Mesothelial cell of epicardium (in vitro differentiated cells): Measurements from ENCODE around the gene DYNC1H1. TPM values are rescaled to one million over a fixed set of nuclear protein-coding genes. Genes with fewer than 3 reads are reported as not detected.

Experiments used
- DNase-seq, 2 experiments: peaks; one replicate each; pipeline ENCODE4 v3.0.0; 2021; ENCODE audit warnings: low spot score in 2 of 2; ENCODE audit not compliant: unreplicated experiment in 2 of 2
- H3K27ac Mint-ChIP-seq: 2 replicates; pipeline ENCODE4 v1.8.0; 2021; ENCODE audit warnings: mixed read lengths
- H3K27me3 Mint-ChIP-seq: 2 replicates; pipeline ENCODE4 v1.8.0; 2021; ENCODE audit warnings: low read depth, mixed read lengths
- H3K36me3 Mint-ChIP-seq: 2 replicates; pipeline ENCODE4 v1.8.0; 2021; ENCODE audit warnings: mixed read lengths
- H3K4me1 Mint-ChIP-seq: 2 replicates; pipeline ENCODE4 v1.8.0; 2021; ENCODE audit warnings: mixed read lengths
- H3K4me3 Mint-ChIP-seq: 2 replicates; pipeline ENCODE4 v1.8.0; 2021; ENCODE audit warnings: mild to moderate bottlenecking, moderate library complexity, mixed read lengths
- H3K9me3 Mint-ChIP-seq: 2 replicates; pipeline ENCODE4 v1.8.0; 2021; ENCODE audit warnings: mixed read lengths
- total RNA-seq: library from RNA; stranded (reverse); gene quantifications from 3 replicates; pipeline ENCODE4 v1.2.1, GENCODE V29; 2021
- TF ChIP-seq, protein P1 (sequence below): fragments of 200-600 bp; sonication (generic); IDR thresholded peaks from one replicate; pipeline ENCODE4 v1.5.0; 2021; ENCODE audit warnings: antibody characterized with exemption; ENCODE audit not compliant: unreplicated experiment

The DYNC1H1 gene
- total RNA-seq, 1 donor from 2014 or later: 515 TPM

DNA sequence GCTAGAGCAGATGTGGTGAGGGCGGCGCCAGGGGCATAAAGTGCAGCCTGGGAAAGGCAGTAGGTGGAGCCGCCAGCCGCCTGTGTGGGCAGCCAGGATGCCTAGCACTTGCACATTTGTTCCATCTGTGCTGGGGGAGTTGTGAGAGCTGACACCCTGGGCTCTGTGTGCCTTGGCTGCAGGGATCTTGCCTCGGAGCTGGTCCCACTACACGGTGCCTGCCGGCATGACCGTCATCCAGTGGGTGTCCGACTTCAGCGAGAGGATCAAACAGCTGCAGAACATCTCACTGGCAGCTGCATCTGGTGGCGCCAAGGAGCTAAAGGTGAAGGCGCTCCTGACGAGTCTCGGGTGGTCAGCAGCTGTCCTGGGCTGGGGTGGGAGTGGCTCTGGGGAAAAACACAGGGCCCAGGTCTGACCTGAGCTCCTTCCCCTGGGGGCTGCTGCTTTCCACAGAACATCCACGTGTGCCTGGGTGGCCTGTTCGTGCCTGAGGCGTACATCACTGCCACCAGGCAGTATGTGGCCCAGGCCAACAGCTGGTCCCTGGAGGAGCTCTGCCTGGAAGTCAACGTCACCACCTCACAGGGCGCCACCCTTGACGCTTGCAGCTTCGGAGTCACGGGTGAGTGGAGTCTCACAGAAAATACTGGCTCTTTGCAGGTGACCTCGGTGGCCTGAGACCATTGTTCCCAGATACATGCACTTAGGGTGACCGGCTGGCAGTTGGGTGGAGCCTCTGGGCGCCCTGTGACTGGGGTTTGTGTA, 85.1 kb downstream of the DYNC1H1 start:
- no peaks in the 10 kb centered on the region for H3K4me1 Mint-ChIP-seq
- TF ChIP-seq, protein P1, sequence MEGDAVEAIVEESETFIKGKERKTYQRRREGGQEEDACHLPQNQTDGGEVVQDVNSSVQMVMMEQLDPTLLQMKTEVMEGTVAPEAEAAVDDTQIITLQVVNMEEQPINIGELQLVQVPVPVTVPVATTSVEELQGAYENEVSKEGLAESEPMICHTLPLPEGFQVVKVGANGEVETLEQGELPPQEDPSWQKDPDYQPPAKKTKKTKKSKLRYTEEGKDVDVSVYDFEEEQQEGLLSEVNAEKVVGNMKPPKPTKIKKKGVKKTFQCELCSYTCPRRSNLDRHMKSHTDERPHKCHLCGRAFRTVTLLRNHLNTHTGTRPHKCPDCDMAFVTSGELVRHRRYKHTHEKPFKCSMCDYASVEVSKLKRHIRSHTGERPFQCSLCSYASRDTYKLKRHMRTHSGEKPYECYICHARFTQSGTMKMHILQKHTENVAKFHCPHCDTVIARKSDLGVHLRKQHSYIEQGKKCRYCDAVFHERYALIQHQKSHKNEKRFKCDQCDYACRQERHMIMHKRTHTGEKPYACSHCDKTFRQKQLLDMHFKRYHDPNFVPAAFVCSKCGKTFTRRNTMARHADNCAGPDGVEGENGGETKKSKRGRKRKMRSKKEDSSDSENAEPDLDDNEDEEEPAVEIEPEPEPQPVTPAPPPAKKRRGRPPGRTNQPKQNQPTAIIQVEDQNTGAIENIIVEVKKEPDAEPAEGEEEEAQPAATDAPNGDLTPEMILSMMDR: no peak
- H3K36me3 Mint-ChIP-seq: peaks cover 26% of the 10 kb centered on the region
- no peak overlapping the region for H3K4me3 Mint-ChIP-seq
- H3K27me3 Mint-ChIP-seq: no peaks in the 10 kb centered on the region
- no peak for DNase-seq
- no peak overlapping the region for H3K27ac Mint-ChIP-seq
- no peaks in the 10 kb centered on the region for H3K9me3 Mint-ChIP-seq

DNA sequence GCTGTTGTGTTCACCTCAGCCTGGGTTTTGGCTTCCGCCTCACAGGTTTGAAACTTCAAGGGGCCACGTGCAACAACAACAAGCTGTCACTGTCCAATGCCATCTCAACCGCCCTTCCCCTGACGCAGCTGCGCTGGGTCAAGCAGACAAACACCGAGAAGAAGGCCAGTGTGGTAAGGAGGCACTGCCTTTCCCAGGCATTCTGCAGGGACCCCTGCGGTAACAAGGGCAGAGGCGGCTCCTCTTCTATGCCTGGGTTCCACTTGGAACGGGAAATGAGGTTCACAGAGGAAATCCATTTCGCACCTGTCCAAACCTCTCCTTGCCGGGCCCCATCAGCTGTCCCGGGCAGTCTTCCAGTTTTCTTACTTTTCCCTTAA, 85.6 kb downstream of the DYNC1H1 start:
- TF ChIP-seq, protein P1: no peak
- DNase-seq: no peak
- Mint-ChIP-seq H3K9me3 (no peaks in the 10 kb centered on the region), H3K4me1 (peaks cover under 1% of the 10 kb centered on the region), H3K36me3 (peaks cover 25% of the 10 kb centered on the region), H3K27ac (no peak overlapping the region), H3K4me3 (no peak overlapping the region), H3K27me3 (no peaks in the 10 kb centered on the region)

DNA sequence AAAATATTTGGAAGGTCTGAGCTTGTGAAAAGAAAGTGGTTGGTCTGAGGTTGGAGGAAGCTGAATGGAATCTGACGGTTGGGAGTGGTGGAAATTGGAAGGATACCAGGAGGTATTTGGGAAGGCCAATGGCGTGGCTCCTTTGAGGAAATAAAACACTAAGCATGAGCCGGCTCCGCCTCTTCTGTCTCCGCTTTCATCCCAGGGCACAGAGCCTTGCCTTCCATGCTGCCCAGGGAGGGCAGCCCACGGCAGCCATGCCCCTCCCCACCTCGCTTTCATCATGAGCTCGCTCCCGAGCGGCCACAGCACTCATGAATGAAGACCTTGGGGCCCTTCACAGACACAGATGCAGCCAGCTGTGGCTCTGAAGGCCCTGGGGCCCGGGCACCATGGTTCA, 86.3 kb downstream of the DYNC1H1 start:
- no peak for DNase-seq
- H3K36me3 Mint-ChIP-seq: peaks cover 31% of the 10 kb centered on the region
- no peak overlapping the region for H3K4me3 Mint-ChIP-seq
- no peak overlapping the region for H3K27ac Mint-ChIP-seq
- H3K27me3 Mint-ChIP-seq: no peaks in the 10 kb centered on the region
- H3K4me1 Mint-ChIP-seq: peaks cover 7% of the 10 kb centered on the region
- no peaks in the 10 kb centered on the region for H3K9me3 Mint-ChIP-seq
- TF ChIP-seq, protein P1: no peak

DNA sequence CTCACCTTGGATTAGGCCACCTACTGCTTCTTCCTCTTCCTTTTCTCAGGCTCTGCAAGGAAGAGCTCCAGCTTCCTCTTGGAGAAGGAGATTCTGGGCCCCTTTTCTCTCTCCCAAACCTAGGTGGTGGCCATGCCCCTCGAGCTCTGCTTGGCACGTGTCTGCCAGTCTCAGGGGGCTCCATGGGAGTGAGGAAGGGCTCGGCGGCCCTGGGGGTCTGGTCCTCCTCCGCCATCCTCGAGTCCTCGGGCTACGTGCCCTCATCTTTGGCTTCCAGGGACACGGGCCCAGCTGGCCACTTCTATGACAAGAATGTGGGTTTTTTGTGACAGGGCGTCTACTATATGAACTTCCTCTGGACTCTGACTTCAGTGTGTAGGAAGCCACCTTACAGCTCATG, 88.1 kb downstream of the DYNC1H1 start:
- no peak for DNase-seq
- Mint-ChIP-seq H3K36me3 (peaks cover 30% of the 10 kb centered on the region), H3K4me3 (no peak overlapping the region), H3K9me3 (no peaks in the 10 kb centered on the region), H3K27me3 (no peaks in the 10 kb centered on the region), H3K27ac (no peak overlapping the region), H3K4me1 (peaks cover 19% of the 10 kb centered on the region)
- TF ChIP-seq, protein P1: no peak

DNA sequence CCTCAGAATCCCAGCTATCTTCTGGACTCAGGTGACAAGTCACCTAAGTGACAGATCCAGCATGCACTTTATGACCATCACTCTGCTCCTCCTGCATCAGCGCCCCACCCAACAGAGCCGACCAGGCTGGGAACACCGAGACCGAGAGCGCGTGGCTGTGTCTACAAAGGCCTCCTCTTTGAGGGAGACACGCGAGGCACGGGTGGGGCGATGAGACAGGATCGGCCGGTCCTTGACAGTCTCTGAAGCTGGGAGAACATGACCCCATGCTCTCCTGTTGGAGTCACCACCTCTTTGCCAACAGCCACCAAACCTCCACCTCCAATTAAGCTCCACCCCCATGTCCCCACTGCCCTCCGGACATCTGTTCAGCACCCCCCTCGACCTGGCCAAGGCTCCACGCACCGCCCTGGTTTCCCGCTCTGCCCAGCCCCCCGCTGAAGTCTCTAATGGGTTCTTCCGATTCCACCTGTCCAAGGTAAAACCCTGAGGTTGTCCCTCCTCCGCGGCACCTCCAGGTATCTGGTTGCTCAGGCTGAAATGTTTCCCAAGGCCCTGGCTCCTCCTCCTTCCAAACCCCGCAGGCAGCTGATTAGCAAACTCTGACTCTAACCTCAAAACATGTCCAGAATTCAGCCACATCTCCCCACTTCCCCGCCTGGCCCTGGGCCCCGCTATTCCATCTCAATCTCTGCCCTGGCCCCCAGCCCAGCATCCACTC, 91.0 kb downstream of the DYNC1H1 start:
- peak in 1 of 2 experiments; percentile 54 for DNase-seq
- H3K36me3 Mint-ChIP-seq: peaks cover 20% of the 10 kb centered on the region
- H3K27me3 Mint-ChIP-seq: no peaks in the 10 kb centered on the region
- H3K4me1 Mint-ChIP-seq: peaks cover 22% of the 10 kb centered on the region
- TF ChIP-seq, protein P1: no peak
- no peaks in the 10 kb centered on the region for H3K9me3 Mint-ChIP-seq
- peak overlapping the region; percentile 17 for H3K4me3 Mint-ChIP-seq
- peak overlapping the region; percentile 93 for H3K27ac Mint-ChIP-seq
